Neural progenitor cell (in vitro differentiated cells): ENCODE results near the gene PLEKHB2.

ENCODE experiments used
- EZH2 ChIP-seq: fragments of 200-600 bp; sonication (generic); IDR thresholded peaks from 2 replicates; pipeline ENCODE4 v1.6.1; 2017; ENCODE audit warnings: antibody characterized with exemption, mild to moderate bottlenecking, moderate library complexity
- TF ChIP-seq, protein P1 (sequence below): fragments of 200-600 bp; sonication (generic); IDR thresholded peaks from 2 replicates; pipeline ENCODE4 v1.5.1; 2017; ENCODE audit warnings: antibody characterized with exemption, mild to moderate bottlenecking

GRCh38 chr2:131152074-131152473 is 46.9 kb downstream of the PLEKHB2 start:
- TF ChIP-seq, protein P1, sequence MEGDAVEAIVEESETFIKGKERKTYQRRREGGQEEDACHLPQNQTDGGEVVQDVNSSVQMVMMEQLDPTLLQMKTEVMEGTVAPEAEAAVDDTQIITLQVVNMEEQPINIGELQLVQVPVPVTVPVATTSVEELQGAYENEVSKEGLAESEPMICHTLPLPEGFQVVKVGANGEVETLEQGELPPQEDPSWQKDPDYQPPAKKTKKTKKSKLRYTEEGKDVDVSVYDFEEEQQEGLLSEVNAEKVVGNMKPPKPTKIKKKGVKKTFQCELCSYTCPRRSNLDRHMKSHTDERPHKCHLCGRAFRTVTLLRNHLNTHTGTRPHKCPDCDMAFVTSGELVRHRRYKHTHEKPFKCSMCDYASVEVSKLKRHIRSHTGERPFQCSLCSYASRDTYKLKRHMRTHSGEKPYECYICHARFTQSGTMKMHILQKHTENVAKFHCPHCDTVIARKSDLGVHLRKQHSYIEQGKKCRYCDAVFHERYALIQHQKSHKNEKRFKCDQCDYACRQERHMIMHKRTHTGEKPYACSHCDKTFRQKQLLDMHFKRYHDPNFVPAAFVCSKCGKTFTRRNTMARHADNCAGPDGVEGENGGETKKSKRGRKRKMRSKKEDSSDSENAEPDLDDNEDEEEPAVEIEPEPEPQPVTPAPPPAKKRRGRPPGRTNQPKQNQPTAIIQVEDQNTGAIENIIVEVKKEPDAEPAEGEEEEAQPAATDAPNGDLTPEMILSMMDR, result no peak
- no peak for TF ChIP-seq EZH2
